Tibial nerve (tissue), 4 donors: ENCODE results near the gene SULF2. TPM values are rescaled to one million over a fixed set of nuclear protein-coding genes. Genes with fewer than 3 reads are reported as not detected.

Experiments
- DNase-seq, 2 donors: peaks; one replicate each; pipeline ENCODE4 v3.0.0-alpha.2; 2019; ENCODE audit warnings: low spot score in 2 of 2
- H3K27ac ChIP-seq, 4 donors: fragments of 200-600 bp; sonication (generic) in 3 of 4; one replicate each; pipeline ENCODE4 v1.5.1; 2017 to 2019; ENCODE audit warnings: mild to moderate bottlenecking in 1 of 4
- H3K27me3 ChIP-seq, 2 donors: fragments of 200-600 bp; sonication (generic) in 1 of 2; one replicate each; pipeline versions ENCODE4 v1.5.1 to v1.6.0; 2017 to 2019
- H3K36me3 ChIP-seq, 3 donors: fragments of 200-600 bp; sonication (generic); one replicate each; pipeline ENCODE4 v1.5.1; 2018 to 2019
- H3K4me1 ChIP-seq, 4 donors: fragments of 200-600 bp; sonication (generic) in 3 of 4; one replicate each; pipeline ENCODE4 v1.5.1; 2017 to 2019
- H3K4me3 ChIP-seq, 4 donors: fragments of 200-600 bp; sonication (generic) in 3 of 4; one replicate each; pipeline ENCODE4 v1.5.1; 2017 to 2019; ENCODE audit warnings: mild to moderate bottlenecking in 1 of 4, moderate library complexity in 1 of 4
- H3K9me3 ChIP-seq, 4 donors: fragments of 200-600 bp; sonication (generic) in 3 of 4; one replicate each; pipeline ENCODE4 v1.5.1; 2017 to 2019
- CTCF ChIP-seq, 5 experiments: fragments of 200-600 bp in 3 of 5; fragments of 450-650 bp in 2 of 5; sonication (generic) in 3 of 5; IDR thresholded peaks; one replicate each; pipeline ENCODE4 v1.5.1; 2016 to 2019; ENCODE audit warnings: antibody characterized with exemption in 5 of 5, mild to moderate bottlenecking in 3 of 5, moderate library complexity in 2 of 5
- EP300 ChIP-seq, 2 donors: sonication (generic); formaldehyde crosslinking; IDR thresholded peaks; one replicate each; pipeline ENCODE4 v1.6.1; 2017; ENCODE audit warnings: antibody characterized with exemption in 2 of 2, mild to moderate bottlenecking in 1 of 2
- POLR2A ChIP-seq, 2 donors: fragments of 450-650 bp; IDR thresholded peaks; one replicate each; pipeline ENCODE4 v1.6.1; 2017; ENCODE audit warnings: antibody characterized with exemption in 2 of 2, mild to moderate bottlenecking in 2 of 2, moderate library complexity in 2 of 2
- WGBS, 2 donors: methylation state at CpG; one replicate each; pipeline ENCODE4 v1.1.5; 2018; 5-methylcytosine and 5-hydroxymethylcytosine counted together
- total RNA-seq, 4 donors: library from RNA; depleted of rRNA; stranded (reverse); fragments of >200 nt; gene quantifications; one replicate each; pipeline ENCODE4 v1.1.0, GENCODE V29; 2016

Gene SULF2
- total RNA-seq, 4 donors from 2014 or later, result 40.9 to 75.3 (median 59.8) TPM

GRCh38 chr20:47708953-47709833, 76.1 kb downstream of the SULF2 start:
- WGBS, 2 donors, result 80 to 86% methylated on average over 10 of the region's 10 CpGs
- Histone ChIP-seq H3K4me3 (no peak overlapping the region), H3K27ac (no peak overlapping the region), H3K4me1 (peaks cover 0 to 5% (median 0%) of the 10 kb centered on the region in 4 donors), H3K36me3 (no peaks in the 10 kb centered on the region), H3K27me3 (no peaks in the 10 kb centered on the region), H3K9me3 (no peaks in the 10 kb centered on the region)
- no peak for DNase-seq
- TF ChIP-seq EP300 (IDR thresholded peaks at IDR 0.05), result no peak

DNA sequence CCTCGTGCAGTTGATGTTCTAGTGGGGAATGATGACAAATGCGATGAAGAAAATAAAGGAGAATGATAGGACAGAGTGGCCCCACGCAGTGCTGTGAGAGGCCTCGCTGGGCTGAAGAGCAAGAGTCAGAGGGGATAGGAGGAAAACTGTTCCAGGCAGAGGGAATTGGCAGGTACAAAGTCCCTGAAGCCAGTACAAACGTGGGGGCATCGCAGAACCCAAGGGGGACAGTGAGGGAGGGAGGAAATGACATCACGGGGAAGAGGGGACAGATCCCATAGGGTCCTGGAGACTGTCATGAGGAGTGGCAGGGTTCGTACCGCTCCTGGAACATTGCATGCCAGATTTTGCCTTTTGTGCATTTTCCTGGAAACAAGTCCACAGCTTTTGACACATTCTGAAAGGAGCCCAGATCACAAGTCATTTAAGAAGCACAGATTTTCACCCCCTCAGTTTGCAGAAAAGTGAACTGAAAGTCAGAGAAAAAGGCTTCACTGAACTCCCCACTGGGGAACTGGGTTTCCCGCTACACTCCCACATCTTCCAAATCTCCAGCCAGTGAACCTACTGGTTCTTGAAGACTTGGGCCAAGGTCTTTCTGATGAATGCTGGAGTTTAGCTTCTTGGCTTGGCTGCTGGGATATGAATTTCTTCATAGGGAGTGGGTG, 77.0 kb downstream of the SULF2 start:
- H3K36me3 ChIP-seq, result no peaks in the 10 kb centered on the region
- no peak for DNase-seq
- H3K27ac ChIP-seq, result no peak overlapping the region
- no peak overlapping the region for H3K4me3 ChIP-seq
- no peaks in the 10 kb centered on the region for H3K9me3 ChIP-seq
- H3K27me3 ChIP-seq, result no peaks in the 10 kb centered on the region
- H3K4me1 ChIP-seq, result peaks cover 0 to 3% (median 0%) of the 10 kb centered on the region in 4 donors
- TF ChIP-seq EP300 (IDR thresholded peaks at IDR 0.05) (no peak), CTCF (IDR thresholded peaks at IDR 0.05) (no peak), POLR2A (IDR thresholded peaks at IDR 0.05) (no peak)
- 78 to 79% methylated on average over 10 of the region's 10 CpGs for WGBS, 2 donors

DNA sequence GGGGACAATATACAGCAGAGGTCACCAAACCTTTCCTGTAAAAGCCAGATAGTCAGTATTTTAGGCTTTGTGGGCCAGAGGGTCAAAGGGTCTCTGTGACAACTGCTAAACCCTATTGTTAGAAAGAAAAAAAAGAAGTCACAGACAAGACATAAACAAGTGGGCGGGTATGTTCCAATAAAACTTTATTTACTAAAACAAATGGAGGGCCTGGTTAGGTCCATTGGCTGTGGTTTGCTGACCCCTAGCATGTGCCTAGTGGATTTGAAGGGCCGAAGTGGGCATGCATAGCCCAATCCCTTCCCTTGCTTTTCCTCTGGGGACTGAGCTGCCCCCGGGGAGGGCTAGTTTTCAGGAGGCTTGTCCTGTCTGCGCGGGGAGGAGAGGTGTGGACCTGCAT, 78.9 kb downstream of the SULF2 start:
- WGBS, 2 donors, result 90 to 94% methylated on average over 5 of the region's 5 CpGs
- Histone ChIP-seq H3K9me3 (no peaks in the 10 kb centered on the region), H3K4me3 (no peak overlapping the region), H3K27ac (no peak overlapping the region), H3K4me1 (no peaks in the 10 kb centered on the region), H3K36me3 (no peaks in the 10 kb centered on the region), H3K27me3 (no peaks in the 10 kb centered on the region)
- DNase-seq, result no peak
- no peak for TF ChIP-seq EP300 (IDR thresholded peaks at IDR 0.05)
- TF ChIP-seq CTCF (IDR thresholded peaks at IDR 0.05), result no peak
- TF ChIP-seq POLR2A (IDR thresholded peaks at IDR 0.05), result no peak

GRCh38 chr20:47705497-47705856, 79.8 kb downstream of the SULF2 start:
- H3K9me3 ChIP-seq, result no peaks in the 10 kb centered on the region
- no peak overlapping the region for H3K4me3 ChIP-seq
- no peaks in the 10 kb centered on the region for H3K36me3 ChIP-seq
- H3K4me1 ChIP-seq, result no peaks in the 10 kb centered on the region
- H3K27me3 ChIP-seq, result no peaks in the 10 kb centered on the region
- WGBS, 2 donors, result 80 to 84% methylated on average over 7 of the region's 7 CpGs
- no peak for DNase-seq
- no peak for TF ChIP-seq EP300 (IDR thresholded peaks at IDR 0.05)
- no peak for TF ChIP-seq CTCF (IDR thresholded peaks at IDR 0.05)
- no peak for TF ChIP-seq POLR2A (IDR thresholded peaks at IDR 0.05)
- H3K27ac ChIP-seq, result no peak overlapping the region

GRCh38 chr20:47704746-47705496, 80.4 kb downstream of the SULF2 start:
- Histone ChIP-seq H3K4me1 (no peaks in the 10 kb centered on the region), H3K27me3 (no peaks in the 10 kb centered on the region), H3K4me3 (no peak overlapping the region), H3K27ac (no peak overlapping the region), H3K9me3 (no peaks in the 10 kb centered on the region), H3K36me3 (no peaks in the 10 kb centered on the region)
- 66 to 68% methylated on average over 15 of the region's 15 CpGs for WGBS, 2 donors
- no peak for TF ChIP-seq CTCF (IDR thresholded peaks at IDR 0.05)
- no peak for TF ChIP-seq EP300 (IDR thresholded peaks at IDR 0.05)
- no peak for TF ChIP-seq POLR2A (IDR thresholded peaks at IDR 0.05)
- DNase-seq, result no peak
